Measurements from ENCODE around the gene CCDC174.

The CCDC174 gene

DNA sequence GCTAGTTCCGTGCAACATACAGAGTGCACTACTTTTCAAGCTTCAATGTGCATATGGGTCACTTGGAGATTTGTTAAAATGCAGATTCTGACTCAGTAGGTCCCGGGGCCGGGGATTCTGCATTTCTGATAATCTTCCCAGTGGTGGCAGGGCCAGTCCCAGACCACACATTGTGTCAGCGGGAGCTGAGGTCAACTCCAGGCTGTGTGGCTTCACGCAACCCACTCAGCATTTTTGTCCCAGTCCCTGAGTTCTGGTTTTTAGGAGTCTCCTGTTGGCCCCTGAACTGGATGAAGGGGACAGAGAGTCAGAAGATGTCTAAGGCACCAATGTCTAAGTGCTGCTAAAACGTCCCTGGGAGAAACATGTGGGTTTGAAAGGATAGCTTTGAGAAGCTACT is 26.1 kb upstream of the CCDC174 start:
- DNase-seq (ENCODE audit: low spot score): no peak

DNA sequence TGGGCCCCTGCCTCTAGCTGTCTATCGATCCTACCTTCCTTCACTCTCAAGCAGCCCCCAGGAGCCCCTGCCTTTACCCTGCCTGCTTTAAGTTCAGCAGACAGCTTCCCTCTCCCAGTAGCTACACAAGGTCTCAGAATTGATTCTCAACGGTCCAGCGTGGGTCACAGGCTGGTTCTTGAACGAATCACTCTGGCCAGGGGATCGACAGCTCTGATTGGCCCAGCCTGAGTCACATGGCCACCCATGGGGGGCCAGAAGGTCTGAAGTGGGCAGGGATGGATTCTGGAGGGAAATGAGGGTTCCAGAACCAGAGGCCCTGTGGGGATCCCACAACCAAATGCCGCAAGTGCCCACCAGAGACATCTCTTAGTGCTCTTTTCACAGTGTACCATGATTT is 23.7 kb upstream of the CCDC174 start:
- no peak for DNase-seq (ENCODE audit: low spot score)

DNA sequence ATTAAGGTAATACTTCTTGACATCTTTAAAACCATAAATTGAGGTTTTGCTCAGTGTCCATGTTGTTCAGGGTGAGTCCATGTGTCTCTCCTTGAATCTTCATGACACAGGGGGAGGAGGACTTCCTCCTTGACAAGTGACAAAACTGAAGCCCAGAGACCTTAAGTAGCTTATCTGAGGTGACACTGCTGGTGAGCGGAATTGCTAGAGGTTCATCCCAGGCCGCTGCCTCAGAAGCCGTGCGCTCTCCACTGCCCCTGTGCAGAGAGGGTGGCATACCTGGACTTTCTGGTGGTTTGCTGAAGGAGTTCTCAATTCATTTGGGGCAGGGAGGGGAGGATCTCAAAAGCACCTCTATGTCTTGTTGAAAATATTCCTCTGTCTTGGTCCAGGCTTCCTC is 23.2 kb upstream of the CCDC174 start:
- no peak for DNase-seq (ENCODE audit: low spot score)

DNA sequence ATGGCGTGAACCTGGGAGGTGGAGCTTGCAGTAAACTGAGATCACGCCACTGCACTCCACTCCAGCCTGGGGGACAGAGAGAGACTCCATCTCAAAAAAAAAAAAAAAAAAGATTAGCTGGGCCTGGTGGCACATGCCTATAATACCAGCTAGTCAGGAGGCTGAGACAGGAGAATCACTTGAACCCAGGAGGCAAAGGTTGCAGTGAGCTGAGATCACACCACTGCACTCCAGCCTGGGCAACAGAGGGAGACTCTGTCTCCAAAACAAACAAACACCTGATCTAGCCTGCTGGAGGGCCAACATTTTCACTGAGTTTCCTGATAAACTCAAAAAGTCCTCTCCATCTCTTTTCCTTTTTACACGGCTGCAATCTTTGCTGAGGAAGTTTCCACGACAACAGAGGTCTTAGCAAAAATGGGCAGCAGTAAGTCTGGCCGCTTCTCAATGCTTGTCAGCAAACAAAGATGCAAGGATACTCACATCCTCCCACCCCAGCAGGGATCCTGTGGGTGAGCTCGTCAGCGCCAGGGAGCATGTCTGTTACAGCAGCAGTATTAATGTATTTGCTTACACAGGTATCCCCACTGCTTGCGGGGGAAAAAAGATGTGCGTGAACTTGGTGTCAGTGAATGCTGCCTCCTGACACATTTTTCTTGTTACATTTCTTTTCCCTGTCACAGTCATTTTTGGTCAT is 21.0 kb upstream of the CCDC174 start:
- DNase-seq (ENCODE audit: low spot score): no peak

DNA sequence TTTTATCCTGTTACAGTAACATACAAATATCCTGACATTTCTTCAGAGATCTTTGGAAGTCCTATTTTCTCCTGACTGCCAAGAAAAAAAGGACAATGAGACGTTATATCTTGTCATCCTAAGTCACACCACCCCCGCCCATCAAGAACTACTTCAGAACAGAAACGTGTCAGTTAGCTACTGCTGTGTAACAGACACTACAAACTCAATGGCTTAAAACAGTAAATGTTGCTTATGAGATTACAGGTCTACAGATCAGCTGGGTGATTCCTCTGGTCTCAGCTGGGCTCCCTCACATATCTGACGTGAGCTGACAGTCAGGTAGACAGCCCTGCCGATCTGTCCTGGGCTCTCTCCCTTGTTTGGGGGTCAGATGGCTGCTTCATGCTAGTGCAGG is 20.5 kb upstream of the CCDC174 start:
- no peak for DNase-seq (ENCODE audit: low spot score)

DNA sequence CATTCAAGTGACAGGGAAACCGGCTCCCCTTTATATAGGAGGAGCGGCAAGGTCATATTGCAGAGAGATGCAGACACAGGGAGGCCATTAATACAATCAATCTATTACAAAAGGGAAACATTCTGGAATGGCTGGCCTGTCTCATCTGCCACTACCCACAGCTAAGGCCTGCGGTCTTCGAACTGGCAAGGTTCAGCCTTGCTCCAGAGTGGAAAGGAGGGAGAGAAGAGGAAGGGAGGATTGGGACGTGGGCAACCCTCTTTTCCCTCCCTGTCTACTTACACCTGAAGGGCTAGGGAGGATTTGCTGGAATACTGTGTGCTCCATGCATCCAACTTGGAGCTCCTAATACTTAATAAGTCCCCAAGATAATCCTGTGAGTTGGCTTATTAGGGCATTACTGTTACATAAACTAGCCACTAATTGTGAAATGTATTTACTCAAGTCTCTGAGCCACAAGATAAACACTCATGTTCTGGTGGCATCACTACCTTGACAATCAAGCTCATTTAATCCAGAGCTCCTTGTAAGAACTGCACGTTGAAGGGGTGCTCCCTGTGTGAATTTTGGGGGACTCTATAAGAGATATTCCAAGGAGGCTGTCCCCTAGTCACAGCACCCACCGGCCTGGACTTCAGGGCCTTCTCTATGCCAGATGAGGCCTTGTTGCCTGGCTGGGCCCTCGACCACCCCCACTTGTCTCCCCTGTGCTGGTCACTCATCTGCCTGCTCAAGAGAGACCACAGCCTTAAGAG is 19.7 kb upstream of the CCDC174 start:
- DNase-seq (ENCODE audit: low spot score): no peak

DNA sequence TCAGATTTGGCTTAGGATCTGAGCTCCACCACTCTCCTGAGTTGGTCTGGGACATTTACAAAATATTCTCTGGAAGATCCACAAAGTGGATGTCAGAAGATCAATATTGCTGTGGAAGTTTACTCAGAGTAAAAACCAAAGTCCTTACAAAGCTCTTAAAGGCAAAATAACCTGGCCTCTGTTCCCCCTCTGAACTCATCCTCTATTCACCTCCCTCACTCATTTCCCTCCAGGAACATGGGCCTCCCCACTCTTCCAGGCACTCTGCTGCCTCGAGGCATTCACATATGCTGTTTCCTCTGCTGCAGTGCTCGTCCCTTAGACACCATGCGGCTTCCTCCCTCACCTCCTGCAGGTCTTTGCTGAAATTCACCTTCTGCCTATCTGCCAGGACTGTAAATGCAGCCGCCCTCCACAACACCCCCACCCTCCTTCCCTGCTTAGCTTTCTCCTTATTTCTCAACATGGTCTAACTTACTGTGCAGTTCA is 19.1 kb upstream of the CCDC174 start:
- no peak for DNase-seq (ENCODE audit: low spot score)

DNA sequence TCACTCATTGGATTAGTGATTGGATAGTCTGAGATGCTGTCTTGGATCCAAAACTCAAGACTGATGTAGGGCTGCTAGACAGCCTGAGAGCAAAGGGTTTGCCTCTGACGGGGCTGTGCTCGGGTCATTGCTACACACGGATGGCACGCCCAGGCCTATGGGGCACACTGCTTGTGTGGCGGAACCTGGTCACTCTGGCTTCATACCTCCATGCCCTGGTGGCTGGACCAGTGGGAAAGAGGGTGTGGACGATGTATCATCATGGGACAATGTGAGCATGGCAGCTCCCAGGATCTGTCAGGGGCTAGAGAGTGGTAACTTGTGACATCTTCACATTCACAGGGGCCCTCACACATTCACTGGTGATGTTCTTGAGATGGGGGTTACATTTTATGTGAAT is 18.1 kb upstream of the CCDC174 start:
- no peak for DNase-seq (ENCODE audit: low spot score)

DNA sequence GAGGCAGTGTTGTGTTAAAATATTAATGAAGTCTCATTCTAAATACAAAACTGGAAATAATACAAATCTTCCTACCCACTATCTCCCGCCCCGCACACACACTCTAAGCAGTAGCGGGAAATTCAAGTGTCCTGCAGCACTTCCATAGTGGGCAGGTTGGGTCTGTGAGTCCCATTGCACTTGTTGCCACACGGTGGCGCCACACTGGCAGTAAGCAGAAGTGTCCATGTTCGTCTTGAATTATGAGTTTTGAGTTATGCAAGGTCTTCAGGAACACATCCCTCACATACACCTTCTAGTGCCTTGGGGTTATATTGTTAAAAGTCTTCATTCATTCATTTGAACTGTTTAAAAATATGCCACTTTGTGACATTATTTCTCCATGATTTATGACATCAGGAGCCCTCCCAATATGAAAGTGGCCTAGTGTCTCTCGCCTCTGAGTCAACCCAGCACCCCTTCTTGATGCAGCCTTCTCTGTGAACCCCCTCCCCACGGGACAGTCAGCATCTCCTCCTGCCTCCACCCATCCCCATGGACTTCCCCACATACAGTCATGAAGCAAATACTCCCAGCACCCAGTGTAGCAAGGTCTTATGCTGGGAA is 17.6 kb upstream of the CCDC174 start:
- peak; percentile 35 for DNase-seq (ENCODE audit: low spot score)

DNA sequence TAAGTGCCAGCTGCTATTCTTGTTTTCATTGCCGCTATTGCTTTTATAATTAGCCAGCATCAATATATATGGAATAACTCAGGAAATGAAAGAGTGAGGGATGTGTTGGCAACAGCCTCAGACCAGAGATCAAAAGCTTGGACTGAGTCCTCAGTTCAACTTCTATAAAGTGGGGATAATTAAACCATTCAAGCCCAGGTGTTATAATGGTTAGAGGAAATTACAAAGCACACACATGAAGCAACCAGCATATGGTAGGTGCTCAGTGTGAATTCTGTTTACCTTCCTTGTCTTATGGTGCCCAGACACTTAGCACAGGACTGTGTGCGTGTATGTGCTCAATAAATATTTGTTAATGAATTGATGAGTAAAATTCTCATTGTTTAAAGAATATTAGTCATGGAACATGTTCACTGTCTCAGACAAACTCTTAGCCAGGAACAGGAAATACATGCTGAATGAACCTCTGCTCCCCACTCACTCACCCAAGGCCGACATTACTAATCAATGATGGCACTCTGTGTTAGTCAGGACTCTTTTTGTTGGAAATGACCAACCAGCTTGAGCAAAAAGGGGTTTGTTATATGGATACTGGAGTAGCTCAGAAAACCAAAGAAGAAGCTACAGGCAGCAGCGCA is 16.7 kb upstream of the CCDC174 start:
- DNase-seq (ENCODE audit: low spot score): no peak

DNA sequence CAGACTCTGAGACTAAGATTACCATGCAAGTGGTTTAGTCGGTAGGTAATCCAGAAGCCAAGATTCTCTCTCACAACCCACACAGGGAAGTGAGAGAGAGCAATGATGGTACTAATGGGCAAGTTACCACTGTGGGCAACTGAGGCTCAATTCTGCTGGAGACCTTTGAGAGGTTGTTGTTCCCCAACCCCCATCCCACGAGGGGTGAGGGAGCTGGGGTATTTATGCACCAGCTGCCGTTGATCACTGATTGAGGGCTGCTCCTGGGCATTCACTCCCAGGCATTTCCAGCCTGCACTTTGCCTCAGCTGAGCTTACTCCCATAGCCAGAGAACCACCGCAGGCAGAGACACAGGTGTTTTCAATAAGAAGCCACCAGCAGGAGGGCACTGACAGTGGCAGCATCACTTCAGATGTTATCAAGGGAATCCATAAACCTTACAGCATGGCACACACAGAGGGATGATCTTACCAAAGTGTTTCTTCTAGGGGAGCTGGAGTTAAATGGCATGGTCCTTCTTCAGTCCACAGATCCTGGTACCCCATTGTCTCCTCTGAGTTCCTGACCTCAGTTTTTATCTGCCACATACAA is 15.0 kb upstream of the CCDC174 start:
- DNase-seq (ENCODE audit: low spot score): no peak

DNA sequence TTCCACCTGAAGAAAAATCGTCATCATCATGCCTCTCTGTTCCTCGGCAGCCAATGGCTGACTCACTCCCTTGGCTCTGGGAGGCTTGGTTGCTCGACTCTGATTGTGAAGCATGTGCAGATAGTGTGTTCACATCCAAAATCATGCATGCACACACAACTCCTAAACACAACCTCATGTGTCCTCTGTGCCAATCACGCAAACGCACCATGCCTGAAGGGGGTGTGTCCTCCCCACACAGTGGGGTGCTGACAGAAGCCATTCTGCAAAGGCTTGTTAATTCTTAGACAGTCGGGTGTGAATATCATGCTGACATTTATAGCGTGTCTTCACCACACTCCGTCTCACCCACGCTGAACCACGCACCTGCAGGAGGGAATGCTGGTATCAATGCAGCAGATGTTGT is 11.4 kb upstream of the CCDC174 start:
- DNase-seq (ENCODE audit: low spot score): no peak

DNA sequence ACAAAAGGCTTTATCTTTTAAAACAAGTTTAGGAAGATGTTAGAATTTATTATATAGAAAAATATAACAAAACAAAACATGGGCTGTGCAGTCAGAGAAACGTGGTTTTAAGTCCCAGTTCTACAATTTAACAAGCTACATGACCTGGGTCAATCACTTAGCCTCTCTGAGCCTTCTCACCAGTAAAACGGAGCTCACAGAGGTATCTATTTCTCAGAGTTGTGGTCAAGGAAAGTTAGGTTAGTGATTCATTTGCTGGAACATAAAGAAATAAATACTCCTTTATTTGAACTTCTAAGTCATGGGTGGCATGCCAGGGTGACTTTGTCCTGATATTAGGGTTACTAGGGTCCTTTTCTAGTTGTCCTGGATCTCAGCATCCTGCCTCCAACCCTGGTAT is 10.8 kb upstream of the CCDC174 start:
- DNase-seq (ENCODE audit: low spot score): no peak

DNA sequence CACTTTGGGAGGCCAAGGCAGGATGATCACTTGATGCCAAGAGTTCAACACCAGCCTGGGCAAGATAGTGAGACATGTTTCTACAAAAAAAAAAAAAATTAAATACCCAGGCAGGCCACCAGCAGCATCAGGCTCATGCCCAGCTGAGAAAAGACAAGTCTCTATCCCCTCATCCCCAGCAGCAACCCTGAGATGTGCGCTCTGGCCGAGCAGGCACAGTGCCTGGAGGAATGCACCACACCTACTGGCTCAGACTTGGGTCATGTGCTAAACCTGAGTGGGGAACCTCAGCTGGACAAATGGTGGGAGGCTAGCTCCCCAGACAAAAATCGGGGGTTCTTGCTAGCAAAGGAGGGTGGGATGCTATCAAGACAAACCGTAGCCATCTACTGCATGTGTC is 10.2 kb upstream of the CCDC174 start:
- DNase-seq (ENCODE audit: low spot score): no peak

DNA sequence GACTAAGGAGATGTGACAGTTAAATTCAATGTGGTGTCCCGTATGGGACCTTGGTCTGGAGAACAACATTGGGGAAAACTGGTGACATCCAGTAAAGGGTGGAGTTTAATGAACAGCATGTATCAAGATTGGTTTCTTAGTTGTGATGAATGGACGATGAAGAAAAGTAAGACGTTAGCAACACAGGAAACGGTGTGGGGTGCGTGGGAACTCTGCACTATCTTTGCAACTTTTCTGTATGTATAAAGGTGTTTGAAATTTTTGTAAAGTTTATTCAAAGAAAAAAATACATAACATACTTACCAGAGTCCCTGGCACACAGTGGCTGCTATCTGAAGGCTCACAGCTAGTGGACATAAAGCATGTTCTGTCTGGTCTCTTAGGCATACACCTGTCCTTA is 6.1 kb upstream of the CCDC174 start:
- no peak for DNase-seq (ENCODE audit: low spot score)

DNA sequence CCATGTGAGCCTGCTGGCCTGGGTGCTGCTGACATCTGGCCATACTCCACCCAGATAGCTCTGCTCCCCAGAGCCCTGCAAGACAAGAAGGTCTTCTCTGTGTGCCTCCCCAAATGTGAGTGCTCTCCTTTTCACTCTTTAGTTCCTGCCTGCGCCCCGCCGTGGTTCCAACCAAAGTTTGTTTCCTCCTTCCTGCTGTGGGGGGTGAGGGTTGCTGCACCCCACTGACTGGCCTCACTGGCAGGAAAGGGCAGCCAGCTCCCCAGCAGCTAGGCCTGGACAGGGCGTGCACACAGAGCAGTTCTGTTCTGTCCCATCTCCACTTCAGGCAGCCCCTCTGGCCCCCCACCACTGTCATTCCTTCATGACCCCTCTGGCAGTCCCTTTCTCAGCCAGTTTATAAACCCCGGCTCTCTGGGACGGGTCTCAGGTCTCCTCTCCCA is 5.4 kb upstream of the CCDC174 start:
- no peak for DNase-seq (ENCODE audit: low spot score)

DNA sequence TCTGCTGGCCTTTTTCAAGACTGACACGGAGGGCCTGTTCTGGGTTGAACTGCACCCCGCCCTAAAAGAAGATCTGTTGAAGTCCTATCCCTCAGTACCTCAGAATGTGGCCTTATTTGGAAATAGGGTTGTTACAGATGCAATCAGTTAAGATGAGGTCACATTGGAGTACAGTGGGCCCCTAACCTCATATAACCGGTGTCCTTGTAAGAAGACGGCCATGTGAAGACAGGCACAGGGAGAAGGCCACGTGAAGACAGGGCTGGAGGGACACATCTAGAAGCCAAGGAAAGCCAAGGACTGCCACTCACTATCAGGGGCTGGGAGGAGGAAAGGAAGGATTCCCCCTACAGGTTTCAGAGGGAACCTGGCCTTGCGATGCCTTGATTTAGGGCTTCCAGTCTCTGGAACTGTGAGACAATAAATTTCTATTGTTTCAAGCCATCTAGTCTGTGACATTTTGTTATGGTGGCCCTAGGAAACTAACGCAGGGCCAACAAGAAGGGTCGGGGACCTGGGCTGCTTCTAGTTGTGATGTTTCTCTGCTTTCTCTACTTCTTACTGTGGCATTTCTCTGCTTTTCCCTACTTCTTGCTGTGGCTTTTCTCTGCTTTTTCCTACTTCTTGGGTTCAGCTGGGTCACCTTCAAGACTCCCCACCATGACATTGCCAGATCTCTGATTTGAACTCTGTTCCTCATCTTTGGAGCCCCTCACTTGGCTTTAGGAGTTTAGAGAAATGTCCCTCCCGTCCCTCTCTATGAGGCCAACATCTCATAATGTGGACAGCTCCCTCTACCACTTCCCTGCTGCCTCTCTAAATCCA is 4.8 kb upstream of the CCDC174 start:
- DNase-seq (ENCODE audit: low spot score): no peak

DNA sequence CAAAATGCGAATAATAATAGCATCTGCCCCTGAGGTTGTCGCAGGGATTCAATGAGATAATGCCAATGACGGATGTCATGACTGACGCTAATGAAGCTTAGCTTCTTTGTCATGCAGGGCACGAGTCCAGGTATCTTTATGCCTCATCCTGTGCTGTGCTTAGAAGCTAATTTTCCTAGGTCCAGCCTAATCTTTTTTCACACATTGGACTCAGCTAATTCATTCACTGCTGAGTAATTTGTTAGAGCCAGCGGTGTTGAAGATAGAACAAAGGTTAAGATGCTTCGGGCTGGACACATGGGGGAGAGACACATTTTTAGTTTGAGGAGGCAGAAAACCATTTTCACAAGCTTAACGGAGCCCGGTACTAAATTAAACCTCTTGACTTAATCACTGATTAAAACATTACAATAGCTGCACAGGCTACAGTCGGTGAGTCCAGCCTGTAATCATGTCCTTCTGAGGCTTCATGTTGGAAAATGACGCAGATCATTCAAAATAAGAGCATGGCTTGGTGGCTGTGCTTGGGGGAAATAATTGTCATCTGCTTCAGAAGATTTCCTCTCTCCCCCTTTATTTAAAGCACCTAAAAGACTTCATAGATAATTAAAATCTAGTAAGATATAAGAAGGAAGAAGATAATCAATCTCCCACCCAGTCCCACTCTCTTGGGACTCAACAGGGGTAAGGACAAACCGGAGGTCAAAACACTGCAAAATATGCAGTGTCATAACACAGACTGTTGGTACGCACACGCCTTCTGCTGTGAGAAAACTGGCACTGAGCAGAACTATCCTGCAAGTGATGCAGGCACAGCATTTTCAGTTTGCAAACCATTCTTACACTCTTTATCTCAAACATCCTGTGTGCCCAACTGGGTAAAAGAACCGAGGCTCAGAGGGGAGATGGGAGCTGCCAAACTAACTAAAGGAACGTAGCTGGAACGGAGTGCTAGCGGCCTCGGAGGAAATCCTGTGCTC is 3.3 kb upstream of the CCDC174 start:
- DNase-seq (ENCODE audit: low spot score): no peak

DNA sequence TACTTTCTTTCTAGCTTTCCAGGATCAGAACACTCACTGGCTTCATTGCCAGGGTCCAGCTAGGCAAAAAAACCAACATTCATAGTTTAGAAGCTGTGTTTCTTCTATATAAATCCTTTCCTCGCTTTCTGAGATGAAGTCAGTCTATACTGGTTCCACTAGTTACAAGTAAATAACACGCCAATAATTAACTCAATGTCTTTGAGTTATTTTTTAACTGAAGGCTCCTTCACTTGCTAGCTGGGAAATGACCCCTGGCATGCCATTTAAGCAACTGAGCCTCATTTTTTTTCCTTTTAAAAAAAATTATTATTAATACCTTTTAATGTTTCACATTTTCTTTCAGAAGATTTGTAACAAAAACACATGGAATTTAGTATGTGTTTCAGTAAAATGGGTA is 2.1 kb upstream of the CCDC174 start:
- DNase-seq (ENCODE audit: low spot score): no peak

DNA sequence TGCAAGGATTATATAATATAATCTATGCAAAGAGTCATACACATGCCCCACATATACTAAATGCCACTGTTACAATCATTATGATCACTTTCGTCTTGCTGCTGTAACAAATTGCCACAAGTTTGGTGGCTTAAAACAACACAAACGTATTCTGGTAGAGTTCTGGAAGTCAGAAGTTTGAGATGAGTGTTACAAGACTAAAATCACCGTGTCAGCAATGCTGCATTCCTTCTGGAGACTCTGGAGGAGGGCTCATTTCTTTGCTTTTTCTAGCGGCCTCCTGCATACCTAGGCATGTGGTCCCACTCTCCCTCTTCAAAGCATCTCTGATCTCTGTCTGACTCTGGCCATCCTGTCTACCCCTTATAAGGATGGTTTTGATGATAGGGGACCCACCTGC is 1.4 kb upstream of the CCDC174 start:
- DNase-seq (ENCODE audit: low spot score): no peak

All from COLO829 (cell line).